KMS-11 (cell line): ENCODE results near the gene TTC27.
"Not testable (repeated sequence)": the region's sequence is repeated elsewhere in the genome, so short reads cannot be mapped to it uniquely, and the experiment has no call there.

Experiments
- H2AFZ ChIP-seq: fragments of 200-600 bp; sonication (generic); 2 replicates; pipeline ENCODE4 v1.6.1; 2016; ENCODE audit warnings: antibody characterized with exemption, mixed run types, low read depth
- H3K27ac ChIP-seq: fragments of 200-600 bp; sonication (generic); 2 replicates; pipeline ENCODE4 v1.6.1; 2016; ENCODE audit warnings: mild to moderate bottlenecking, mixed run types
- H3K27me3 ChIP-seq: fragments of 200-600 bp; sonication (generic); 2 replicates; pipeline ENCODE4 v1.6.1; 2017; ENCODE audit warnings: mild to moderate bottlenecking, low read depth, mixed run types, moderate library complexity; ENCODE audit not compliant: insufficient read depth
- H3K36me3 ChIP-seq: fragments of 200-600 bp; sonication (generic); 2 replicates; pipeline ENCODE4 v1.6.1; 2017; ENCODE audit warnings: mild to moderate bottlenecking, mixed run types; ENCODE audit not compliant: insufficient read depth
- H3K4me1 ChIP-seq: fragments of 200-600 bp; sonication (generic); 2 replicates; pipeline ENCODE4 v1.6.1; 2016; ENCODE audit warnings: mild to moderate bottlenecking, low read depth, mixed run types; ENCODE audit not compliant: poor library complexity, severe bottlenecking
- H3K4me2 ChIP-seq: fragments of 200-600 bp; sonication (generic); 2 replicates; pipeline ENCODE4 v1.7.0; 2016; ENCODE audit warnings: mild to moderate bottlenecking, mixed run types
- H3K4me3 ChIP-seq: fragments of 200-600 bp; sonication (generic); IDR thresholded peaks from 2 replicates; pipeline ENCODE4 v1.6.1; 2017; ENCODE audit warnings: low read depth, low read length, mixed read lengths; ENCODE audit not compliant: insufficient read depth
- H3K79me2 ChIP-seq: fragments of 200-600 bp; sonication (generic); 2 replicates; pipeline ENCODE4 v1.6.1; 2016; ENCODE audit warnings: low read depth, mixed run types; ENCODE audit not compliant: insufficient read depth
- H3K9ac ChIP-seq: fragments of 200-600 bp; sonication (generic); 2 replicates; pipeline ENCODE4 v1.6.1; 2016; ENCODE audit warnings: mild to moderate bottlenecking, mixed run types
- H4K20me1 ChIP-seq: fragments of 200-600 bp; sonication (generic); 2 replicates; pipeline ENCODE4 v1.6.1; 2016; ENCODE audit warnings: mild to moderate bottlenecking, mixed run types; ENCODE audit not compliant: insufficient read depth
- TF ChIP-seq, protein P1 (sequence below): fragments of 200-600 bp; sonication (generic); conservative IDR thresholded peaks from 2 replicates; pipeline ENCODE4 v1.6.1; 2017; ENCODE audit warnings: low read depth, mild to moderate bottlenecking, antibody characterized with exemption, low read length, moderate library complexity, mixed read lengths

Gene TTC27

GRCh38 chr2:32863803-32864202, 236.0 kb downstream of the TTC27 start:
- Histone ChIP-seq H3K9ac (no peak overlapping the region), H3K27me3 (no peaks in the 10 kb centered on the region), H3K27ac (no peak overlapping the region), H3K36me3 (no peaks in the 10 kb centered on the region), H4K20me1 (no peaks in the 10 kb centered on the region), H2AFZ (no peak overlapping the region), H3K4me3 (no peak overlapping the region), H3K79me2 (no peaks in the 10 kb centered on the region), H3K4me2 (no peak overlapping the region), H3K4me1 (peaks cover 11% of the 10 kb centered on the region)
- TF ChIP-seq, protein P1, sequence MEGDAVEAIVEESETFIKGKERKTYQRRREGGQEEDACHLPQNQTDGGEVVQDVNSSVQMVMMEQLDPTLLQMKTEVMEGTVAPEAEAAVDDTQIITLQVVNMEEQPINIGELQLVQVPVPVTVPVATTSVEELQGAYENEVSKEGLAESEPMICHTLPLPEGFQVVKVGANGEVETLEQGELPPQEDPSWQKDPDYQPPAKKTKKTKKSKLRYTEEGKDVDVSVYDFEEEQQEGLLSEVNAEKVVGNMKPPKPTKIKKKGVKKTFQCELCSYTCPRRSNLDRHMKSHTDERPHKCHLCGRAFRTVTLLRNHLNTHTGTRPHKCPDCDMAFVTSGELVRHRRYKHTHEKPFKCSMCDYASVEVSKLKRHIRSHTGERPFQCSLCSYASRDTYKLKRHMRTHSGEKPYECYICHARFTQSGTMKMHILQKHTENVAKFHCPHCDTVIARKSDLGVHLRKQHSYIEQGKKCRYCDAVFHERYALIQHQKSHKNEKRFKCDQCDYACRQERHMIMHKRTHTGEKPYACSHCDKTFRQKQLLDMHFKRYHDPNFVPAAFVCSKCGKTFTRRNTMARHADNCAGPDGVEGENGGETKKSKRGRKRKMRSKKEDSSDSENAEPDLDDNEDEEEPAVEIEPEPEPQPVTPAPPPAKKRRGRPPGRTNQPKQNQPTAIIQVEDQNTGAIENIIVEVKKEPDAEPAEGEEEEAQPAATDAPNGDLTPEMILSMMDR: no peak

GRCh38 chr2:32864334-32865111, 236.7 kb downstream of the TTC27 start:
- Histone ChIP-seq H3K4me1 (peaks cover 11% of the 10 kb centered on the region), H3K4me2 (no peak overlapping the region), H2AFZ (no peak overlapping the region), H3K27me3 (no peaks in the 10 kb centered on the region), H4K20me1 (no peaks in the 10 kb centered on the region), H3K79me2 (no peaks in the 10 kb centered on the region), H3K4me3 (no peak overlapping the region), H3K9ac (no peak overlapping the region), H3K36me3 (no peaks in the 10 kb centered on the region), H3K27ac (no peak overlapping the region)
- TF ChIP-seq, protein P1: no peak

- Histone ChIP-seq H3K27ac (no peak overlapping the region), H3K79me2 (no peaks in the 10 kb centered on the region), H3K36me3 (no peaks in the 10 kb centered on the region), H2AFZ (no peak overlapping the region), H3K4me2 (no peak overlapping the region), H3K9ac (no peak overlapping the region), H3K4me1 (peaks cover 11% of the 10 kb centered on the region), H4K20me1 (no peaks in the 10 kb centered on the region), H3K27me3 (no peaks in the 10 kb centered on the region), H3K4me3 (no peak overlapping the region)
- TF ChIP-seq, protein P1: no peak
Observed at GRCh38 chr2:32865399-32866068, 237.7 kb downstream of the TTC27 start.

DNA sequence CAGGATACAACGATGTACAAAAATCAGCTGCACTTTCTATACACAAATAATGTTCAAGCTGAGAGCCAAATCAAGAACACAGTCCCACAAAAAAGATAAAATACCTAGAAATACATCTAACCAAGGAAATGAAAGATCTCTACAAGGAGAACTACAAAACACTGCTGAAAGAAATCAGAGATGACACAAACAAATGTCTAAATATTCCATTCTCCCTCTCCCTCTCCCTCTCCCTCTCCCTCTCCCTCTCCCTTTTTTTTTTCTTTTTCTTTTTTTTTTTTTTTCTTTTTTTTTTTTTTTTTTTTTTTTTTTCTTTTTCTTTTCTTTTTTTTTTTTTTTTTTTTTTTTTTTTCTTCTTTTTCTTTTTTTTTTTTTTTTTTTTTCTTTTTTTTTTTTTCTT, 238.6 kb downstream of the TTC27 start:
- H2AFZ ChIP-seq, H3K36me3 ChIP-seq, H3K4me3 ChIP-seq, H3K79me2 ChIP-seq, H4K20me1 ChIP-seq, H3K27ac ChIP-seq, H3K4me2 ChIP-seq, H3K9ac ChIP-seq, H3K27me3 ChIP-seq: not testable (repeated sequence)
- peaks cover 17% of the 10 kb centered on the region for H3K4me1 ChIP-seq
